HG03432 (cell line): ENCODE results near the gene FNDC3A.
"Not testable (repeated sequence)": the region's sequence is repeated elsewhere in the genome, so short reads cannot be mapped to it uniquely, and the experiment has no call there.

ENCODE experiments used
- ATAC-seq: cut with Tn5 transposase; IDR thresholded peaks from one replicate; pipeline ENCODE4 v1.9.1; 2021; ENCODE audit warnings: mild to moderate bottlenecking, moderate library complexity; ENCODE audit not compliant: unreplicated experiment

FNDC3A gene

DNA sequence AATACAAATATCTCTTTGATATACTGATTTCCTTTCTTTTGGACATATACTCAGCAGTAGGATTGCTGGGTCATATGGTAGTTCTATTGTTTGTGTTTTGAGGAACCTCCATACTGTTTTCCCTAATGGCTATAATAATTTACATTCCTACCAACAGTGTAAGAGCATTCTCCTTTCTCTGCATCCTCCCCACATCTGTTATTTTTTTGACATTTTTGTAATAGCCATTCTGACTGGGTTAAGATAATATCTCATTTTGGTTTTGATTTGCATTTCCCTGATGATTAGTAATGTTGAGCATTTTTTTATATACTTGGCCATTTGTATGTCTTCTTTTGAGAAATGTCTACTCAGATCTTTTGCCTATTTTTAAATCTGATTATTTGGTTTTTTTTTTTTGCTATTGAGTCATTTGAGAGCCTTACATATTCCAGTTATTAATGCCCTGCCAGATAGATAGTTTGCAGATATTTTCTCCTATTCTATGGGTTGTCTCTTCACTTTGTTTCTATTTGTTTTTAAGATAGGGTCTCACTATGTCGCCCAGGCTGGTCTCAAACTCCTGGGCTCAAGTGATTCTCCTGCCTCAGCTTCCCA is 95.7 kb downstream of the FNDC3A start:
- no peak for ATAC-seq

DNA sequence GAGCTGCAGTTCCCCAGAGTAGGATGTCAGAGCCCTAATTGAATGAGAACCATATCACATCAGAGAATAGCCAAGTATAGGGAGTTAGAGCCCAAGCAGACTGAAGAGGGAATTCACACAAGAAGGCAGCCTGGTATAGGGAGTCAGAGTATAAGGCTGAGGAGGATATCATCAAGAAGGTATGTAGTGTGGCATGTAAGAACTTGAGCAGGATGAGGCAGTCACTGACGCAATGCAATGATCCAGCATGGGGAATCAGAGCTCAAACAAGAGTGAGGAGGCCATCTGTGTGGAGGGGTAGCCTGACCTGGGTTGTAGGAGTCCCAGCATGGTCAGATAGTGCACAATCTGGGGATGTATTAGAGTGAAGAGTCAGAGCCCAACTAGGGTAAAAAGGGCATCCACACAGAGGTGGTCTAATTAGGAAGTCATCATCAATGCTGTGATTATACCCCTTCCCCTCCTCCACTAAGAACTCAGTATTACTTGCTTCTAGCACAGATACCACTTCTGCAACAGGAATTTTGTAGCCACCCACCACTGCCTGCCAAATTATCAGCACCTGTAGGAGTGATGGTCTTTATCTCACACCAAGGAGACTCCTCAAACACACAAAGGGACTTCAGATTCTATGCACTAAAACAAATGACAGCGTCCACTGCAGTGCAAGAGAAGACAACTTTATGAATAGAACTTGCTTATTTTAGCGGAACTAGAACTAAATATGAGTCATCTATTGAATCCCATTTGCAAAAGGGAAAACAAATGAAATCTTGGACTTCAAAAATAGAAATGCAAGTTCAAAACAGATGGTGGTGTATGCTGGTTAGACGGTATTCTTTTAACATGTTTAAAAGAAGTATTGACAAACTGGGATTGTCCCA is 107.2 kb downstream of the FNDC3A start:
- peak; percentile 86 for ATAC-seq

DNA sequence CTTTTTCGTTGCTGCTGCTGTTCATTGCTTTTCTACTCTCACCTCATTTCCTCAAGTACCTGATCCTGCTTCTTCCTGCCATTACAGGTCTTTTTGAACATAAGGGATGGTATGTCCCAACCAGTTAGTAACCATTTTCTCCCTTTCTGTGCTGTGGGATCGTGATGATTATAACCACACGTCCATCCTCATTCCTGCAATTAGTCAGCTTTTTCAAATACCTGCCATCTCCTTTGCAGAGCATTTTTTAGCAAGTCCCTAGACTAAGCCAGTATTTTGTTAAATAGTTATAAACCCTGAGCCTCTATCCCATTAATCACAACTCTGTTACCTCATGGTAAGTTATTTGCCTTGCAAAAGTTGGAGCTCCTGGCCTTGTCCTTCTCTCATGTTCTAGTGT is 109.2 kb downstream of the FNDC3A start:
- ATAC-seq: no peak

DNA sequence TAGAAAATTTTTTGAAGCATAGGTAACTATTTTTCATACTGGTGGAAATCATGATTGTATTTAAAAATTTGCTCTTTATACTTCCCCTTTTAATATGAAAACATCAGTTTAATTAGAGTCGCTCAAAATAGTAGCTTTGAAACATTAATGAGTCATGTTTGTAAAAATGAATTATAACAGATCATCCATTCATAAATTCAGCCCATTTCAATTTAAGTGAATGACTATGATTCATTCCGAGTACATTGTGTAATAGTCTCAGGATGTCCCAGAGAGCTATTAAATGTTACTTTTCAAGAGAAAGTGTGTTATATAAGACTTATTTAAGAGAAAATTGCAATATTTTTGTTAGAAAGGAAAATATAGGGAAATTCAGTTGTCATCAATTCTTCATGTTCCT is 111.0 kb downstream of the FNDC3A start:
- ATAC-seq: no peak

DNA sequence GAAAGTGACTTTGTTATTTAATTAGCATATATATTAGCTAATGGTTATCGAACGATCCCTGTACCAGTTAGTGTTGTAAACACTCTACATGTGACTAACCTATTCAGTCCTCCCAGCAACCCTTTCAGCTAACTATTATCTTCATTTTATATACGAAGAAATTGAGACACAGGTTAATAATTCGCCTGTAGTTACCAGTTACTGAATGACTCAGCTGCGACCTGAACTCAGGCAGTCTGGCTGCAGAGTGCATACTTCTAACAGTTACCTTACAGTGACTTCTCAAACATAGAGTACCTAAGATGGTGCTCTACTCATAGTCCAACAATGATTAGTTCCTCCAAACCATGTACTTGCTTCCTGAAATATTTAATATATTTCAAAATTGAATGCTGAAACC is 117.7 kb downstream of the FNDC3A start:
- no peak for ATAC-seq

DNA sequence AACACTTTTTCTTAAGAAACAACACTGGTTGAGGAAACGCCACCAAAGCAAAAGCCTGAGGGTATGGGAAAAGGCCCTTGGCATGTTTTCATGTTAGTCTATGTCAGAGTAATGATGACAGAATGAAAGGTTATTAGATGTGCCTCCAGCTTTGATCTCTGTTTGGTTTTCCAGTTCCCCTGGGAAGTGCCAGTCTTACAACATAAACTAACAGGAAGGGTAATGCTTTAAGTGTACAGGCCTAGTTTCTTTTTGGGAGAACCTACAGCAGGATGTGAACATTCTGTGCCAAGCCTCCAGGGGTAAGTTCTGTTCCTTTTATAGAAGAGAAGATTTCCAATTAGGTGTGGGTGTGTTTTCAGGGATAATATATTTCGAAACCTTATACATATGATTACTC is 121.7 kb downstream of the FNDC3A start:
- ATAC-seq: no peak

DNA sequence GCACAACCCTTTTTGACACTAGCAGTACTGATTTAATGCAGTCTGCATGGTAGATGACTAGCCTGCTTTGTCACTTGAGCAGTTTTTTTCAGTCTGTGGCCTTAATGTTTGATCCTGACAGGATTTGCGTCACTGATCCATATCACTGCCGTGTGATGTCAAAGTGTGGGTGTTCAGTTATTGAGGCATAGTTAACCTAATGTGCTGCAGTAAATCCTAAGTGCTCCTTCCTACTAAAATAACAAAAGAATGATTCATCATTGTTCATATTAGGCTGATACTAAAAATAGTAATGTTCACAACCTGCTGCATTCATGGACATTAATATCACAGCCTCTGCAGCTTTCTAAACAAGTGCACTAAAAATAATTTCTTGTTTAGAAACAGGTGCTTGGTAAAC is 122.5 kb downstream of the FNDC3A start:
- ATAC-seq: no peak

DNA sequence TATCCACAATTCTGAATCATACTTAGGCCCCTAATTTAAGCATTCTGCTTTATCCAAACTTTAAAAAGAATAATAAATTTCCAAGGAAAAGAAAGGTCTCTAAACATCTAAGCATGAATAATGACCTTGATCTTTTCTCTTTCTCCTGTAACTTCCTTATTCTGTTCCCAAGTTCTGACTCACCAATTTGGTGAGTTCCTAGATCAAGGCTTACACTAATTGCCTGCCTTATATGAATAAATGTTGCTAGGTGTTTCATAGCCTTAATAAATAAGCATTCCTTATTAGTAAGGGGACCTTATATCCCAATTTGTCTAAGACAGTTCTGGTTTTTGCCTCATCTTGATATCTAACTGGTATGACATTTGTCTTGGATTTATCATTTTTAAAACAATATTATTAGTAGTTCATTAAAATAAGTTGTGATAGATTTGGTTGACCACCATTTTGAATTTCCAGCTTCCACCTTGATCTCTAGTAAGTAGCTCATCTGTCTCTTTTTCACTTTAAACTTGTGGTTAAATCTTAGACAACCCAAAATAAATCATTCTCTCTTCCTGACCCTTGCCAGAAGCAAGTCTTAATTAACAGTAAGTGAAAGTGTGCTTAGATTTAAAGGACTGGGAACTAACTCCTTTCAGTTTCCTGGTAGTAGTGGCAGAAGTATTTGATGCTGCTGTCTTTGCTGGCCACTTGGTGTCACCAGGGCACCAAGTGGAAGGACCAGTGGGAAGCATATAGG is 123.2 kb downstream of the FNDC3A start:
- ATAC-seq: peak; percentile 57

DNA sequence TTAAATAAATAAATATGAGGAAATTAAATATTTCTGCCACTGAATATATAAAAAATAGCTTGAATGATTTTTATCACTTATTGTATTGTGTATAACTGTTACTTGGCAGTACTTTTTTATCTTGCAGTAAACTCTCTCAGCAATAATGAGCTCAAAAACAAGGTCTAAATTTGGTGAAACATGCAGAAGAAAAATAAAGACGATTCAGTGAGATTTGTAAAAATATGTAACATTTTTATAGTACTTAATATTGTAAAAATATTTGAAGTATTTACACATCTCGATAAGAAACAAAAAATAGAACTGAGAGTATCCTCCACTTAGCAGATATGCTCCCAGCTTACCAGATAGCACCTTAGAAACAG is 123.8 kb downstream of the FNDC3A start:
- ATAC-seq: no peak

DNA sequence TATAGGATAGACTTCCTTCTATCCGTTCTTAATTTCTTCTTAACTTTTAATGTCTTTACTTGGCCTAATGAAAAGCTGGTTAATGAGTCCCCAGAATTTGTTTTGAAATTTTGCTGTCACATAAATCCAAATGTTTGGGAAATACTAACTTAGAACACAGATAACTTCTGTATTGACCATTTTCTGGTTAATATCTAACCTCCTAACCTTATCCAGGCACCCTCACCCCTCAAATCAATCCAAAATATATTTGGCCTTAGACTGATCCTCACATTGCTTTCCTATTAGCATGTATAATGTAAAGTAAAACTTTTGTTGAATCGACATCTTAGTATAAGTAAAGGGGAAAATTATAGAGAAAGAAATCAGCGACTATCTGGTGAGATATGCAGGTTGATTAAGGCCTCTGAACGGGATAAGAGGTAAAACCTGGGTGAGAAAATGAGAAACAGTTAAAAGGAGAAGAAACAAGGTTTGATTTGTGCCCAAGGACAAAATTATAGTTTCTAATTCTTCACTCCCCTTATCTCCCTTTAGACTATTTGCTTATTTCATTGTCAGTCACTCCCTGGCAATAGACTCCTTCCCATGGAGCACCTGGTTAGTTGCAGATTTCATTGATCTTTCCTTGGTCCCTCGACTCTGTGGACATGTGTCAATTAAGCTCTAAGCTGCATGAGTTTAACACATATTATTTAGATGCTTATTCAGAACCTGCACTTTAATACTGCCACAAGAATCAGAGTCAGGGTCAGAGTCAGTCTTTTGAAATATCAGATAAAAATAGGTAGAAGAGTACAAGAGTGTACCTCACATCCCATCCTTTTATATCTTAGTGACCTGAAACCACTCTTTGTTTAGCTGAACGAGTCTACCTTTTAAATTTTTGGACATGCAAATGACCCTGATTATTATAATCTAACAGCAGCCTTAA is 125.2 kb downstream of the FNDC3A start:
- no peak for ATAC-seq

DNA sequence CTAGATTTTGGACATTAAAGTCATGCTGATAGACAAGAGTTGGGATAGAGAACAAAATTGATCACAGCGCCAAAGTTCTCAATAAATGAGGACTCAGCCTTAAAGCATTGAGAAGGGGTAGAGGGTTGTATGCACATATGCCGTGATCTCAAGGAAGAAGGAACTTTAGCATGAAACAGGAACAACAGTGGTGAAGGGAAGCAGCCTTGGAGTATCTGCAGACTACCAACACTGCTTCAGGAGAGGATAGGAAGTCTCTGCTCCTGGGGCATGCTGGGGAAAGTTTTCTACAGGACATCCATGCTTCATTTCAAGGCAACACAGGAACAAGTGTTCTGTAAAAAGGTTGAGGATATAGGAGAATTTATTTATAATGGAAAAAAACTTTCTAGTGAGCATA is 132.5 kb downstream of the FNDC3A start:
- ATAC-seq: no peak

DNA sequence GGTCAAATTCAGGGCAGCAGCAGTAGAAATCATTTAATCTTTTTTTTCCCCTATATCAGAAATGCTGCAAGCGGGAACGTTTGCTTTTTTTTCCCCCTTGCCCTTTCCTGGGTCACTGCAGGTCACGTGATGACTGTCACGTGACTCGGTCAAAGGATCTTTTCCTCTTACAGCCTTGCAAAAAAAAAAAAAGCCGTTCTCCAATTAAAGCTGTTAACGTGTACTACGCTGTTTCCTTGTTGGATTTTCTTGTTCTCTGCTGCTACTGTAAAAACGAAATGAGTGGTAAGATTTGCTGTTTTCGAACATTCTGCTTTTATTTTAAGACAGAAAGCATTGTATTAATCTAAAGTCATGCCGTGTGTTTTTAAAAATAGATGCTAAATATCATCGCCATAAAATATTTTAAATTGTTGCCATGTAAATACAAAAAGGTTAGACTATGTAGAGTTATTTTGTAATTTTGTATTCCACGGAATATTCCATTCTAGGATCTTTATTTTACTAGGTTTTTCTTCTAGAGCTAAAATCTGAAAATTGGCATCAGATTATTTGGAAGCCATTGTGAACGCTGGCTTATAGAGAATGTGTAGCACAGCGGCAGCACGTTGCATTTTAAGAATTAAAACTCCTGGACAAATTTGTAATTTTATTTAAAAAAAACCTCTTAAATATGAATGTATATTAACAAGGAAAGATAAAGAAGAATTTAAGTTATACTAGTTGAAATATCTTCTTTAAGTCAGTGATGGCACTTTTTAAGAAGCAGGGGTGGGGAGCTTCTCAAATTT is 134.6 kb downstream of the FNDC3A start:
- peak; percentile 72 for ATAC-seq

DNA sequence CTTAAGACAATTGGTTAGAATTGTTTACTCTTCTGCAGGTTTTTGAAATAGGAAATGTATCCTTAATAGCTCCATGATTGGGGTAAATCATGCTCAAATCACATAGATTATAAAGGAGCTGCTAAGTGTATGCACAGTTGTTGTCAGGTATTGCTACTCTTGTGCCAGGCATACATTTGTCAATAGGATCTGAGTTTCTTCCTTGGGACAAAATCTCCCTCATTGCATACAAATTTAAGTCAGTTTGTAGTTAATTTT is 135.1 kb downstream of the FNDC3A start:
- ATAC-seq: no peak

DNA sequence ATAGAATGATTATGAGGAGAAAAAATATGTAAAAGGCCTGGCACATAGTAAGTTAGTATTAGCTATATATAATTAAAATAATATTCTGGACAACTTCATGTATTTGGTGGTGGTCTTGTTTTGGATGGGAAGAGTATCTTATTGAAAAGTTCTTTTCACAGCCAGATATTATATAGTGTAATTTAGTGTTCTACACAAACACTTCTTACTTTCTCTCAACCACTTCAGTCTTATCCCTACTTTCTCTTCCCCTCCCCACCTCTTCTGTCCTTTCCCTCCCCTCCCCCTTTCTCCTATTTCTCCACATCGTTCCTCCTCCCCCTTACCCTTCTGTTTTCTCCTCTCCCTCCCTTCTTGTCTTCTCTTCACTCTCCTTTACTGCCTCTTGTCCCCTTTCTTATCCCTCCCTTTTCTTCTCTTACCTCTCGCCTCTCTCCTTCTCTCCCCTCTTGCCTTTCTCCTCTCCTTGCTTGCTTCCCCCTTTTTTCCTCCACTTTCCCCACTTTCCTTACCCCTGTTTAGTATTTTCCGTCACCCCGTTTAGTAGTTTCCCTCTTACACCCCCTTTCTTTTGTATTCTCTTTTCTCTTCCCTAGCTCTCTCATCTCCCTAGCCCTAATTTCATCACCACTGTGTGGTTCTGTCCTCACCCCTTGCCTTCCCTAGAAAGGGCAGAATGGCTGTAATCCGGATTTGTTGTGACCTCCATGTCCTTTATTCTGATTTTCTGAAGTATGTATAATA is 137.2 kb downstream of the FNDC3A start:
- no peak for ATAC-seq

DNA sequence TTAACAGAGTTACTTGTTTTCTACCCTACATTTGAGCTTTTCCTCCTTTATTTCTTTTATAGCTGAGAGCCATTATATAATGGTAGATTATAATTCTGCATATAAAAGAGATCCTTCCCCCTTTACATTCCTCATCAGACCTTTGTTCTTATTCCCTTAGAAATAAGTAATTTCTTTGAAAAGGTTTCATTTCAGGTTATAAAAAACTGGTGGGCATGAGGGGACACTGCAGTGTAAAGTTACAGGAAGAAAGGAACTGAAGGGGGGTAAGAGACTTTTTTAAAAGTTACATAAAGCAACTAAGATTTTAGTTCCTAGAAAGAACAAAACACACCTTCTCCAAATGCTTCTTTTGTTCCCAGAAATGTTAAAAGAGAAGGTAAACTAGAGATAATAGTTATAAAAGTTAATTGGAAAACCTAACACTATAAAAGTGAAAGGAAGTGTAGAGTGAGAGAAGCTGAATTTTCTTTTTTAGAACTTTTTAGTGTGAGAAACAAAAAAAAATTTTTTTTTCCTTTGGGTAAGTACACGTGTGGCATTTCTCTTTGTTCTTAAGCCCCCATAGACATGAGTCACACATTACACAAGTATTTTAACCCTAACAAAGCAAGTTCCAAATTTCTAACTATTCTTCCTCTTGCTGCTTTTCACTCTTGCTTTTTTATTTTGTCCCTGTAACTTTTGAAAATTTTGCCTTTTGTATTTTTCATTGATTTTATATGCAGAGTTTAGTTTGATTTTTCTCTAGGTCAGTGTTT is 138.0 kb downstream of the FNDC3A start:
- ATAC-seq: no peak

DNA sequence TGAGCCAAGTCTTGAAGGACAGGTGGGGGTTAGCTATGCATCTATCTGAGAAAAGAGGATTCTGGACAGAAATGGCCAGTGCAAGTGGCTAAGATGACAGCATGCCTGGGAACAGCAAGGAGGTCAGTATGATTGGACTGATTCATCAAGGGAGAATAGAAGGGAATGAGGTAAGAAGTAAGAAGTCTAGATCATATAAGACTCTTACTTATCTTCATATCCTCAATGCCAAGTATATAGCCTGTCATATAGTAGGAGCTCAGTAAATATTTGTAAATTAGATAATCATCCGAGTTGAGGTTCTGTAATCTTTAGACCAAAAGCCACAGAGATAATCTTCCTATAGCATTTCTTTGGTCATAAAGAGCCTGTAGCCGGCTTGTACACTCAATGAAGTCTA is 141.2 kb downstream of the FNDC3A start:
- no peak for ATAC-seq

DNA sequence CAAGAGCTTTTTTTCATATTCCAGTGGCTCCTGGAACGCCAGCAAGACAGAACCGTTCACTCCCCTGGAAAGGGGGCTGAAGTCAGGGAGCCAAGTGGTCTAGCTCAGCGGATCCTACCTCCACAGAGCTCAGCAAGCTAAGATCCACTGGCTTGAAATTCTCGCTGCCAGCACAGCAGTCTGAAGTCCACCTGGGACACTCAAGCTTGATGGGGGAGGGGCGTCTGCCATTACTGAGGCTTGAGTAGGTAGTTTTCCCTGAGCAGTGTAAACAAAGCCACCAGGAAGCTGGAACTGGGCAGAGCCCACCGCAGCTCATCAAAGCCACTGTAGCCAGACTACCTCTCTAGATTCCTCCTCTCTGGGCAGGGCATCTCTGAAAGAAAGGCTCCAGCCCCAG is 142.7 kb downstream of the FNDC3A start:
- not testable (repeated sequence) for ATAC-seq

DNA sequence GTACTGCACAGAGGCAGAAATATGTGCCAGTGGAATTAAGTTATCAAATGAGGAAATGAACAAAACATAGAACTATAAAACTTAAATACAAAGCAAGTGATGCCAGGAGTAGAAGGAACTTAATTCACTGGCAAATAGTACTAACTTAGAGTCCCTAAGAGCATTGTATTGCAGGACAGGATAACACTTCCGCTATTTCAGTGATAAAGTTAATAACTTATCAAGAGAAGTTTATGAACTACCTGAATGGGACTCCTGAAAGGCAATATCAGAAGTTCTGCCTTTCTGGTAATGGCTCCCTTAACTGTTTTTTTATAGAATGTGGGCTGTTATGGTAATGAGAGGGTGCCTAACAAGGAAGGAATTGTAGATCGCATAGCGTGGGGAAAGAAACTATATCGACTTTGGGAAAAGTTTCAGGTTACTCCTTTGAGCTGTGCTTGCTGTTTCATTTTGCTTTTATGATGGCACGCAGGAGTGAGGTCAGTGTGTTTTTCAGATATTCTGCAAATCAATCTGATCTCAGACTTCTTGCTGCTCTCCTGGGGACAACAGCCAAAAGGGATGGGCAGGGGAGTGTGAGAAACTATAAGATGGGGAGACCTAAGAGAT is 149.1 kb downstream of the FNDC3A start:
- ATAC-seq: no peak
